ENCODE results near the gene EFCAB14.
"Not testable (repeated sequence)": the region's sequence is repeated elsewhere in the genome, so short reads cannot be mapped to it uniquely, and the experiment has no call there.

The EFCAB14 gene

GRCh38 chr1:46721686-46722205 lies 2.8 kb upstream of the EFCAB14 start:
- Histone ChIP-seq H3K4me3 (ENCODE audit: extremely low read depth, insufficient read depth, low read length, poor library complexity, severe bottlenecking) (no peak overlapping the region), H3K9me3 (ENCODE audit: control insufficient read depth, low read length) (no peaks in the 10 kb centered on the region), H3K36me3 (ENCODE audit: control insufficient read depth, insufficient read depth, low read length) (peaks cover 7% of the 10 kb centered on the region), H3K27ac (ENCODE audit: low read depth, low read length, severe bottlenecking) (no peak overlapping the region), H3K4me1 (ENCODE audit: control insufficient read depth, insufficient read depth, low read length, poor library complexity, severe bottlenecking) (peaks cover 15% of the 10 kb centered on the region)
- WGBS, 2 experiments (ENCODE audit: insufficient coverage in 2 of 2), result 88 to 90% methylated on average over 1 to 3 of the region's 3 CpGs

- WGBS, 2 experiments (ENCODE audit: insufficient coverage in 2 of 2), result 83% methylated on average over 1 of the region's 1 CpG; no CpG with 5 or more reads in 1 of the 2 experiments
Measured at GRCh38 chr1:46721204-46721603, 2.3 kb upstream of the EFCAB14 start.

DNA sequence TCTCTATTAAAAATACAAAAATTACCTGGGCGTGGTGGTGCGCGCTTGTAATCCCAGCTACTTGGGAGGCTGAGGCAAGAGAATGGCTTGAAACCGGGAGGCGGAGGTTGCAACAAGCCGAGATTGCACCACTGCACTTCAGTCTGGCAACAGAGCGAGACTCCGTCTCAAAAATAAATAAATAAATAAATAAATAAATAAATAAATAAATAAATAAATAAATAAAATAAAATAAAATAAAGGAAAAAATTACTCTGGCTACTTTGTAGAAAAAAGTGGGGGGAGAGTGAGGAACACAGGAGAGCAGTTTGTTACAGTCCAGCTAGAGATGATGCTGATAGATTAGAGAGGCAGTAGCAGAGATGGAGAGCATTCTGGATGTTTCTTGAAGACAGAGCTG lies 1.4 kb upstream of the EFCAB14 start:
- H3K9me3 ChIP-seq (ENCODE audit: control insufficient read depth, low read length); H3K27ac ChIP-seq (ENCODE audit: low read depth, low read length, severe bottlenecking); H3K4me3 ChIP-seq (ENCODE audit: extremely low read depth, insufficient read depth, low read length, poor library complexity, severe bottlenecking): not testable (repeated sequence)
- 96 to 100% methylated on average over 5 of the region's 8 CpGs for WGBS, 2 experiments (ENCODE audit: insufficient coverage in 2 of 2)
- H3K36me3 ChIP-seq (ENCODE audit: control insufficient read depth, insufficient read depth, low read length), result peaks cover 21% of the 10 kb centered on the region
- peaks cover 15% of the 10 kb centered on the region for H3K4me1 ChIP-seq (ENCODE audit: control insufficient read depth, insufficient read depth, low read length, poor library complexity, severe bottlenecking)

More at GRCh38 chr1:46721204-46721603, 2.3 kb upstream of the EFCAB14 start:
- H3K36me3 ChIP-seq (ENCODE audit: control insufficient read depth, insufficient read depth, low read length), result peaks cover 12% of the 10 kb centered on the region
- H3K4me1 ChIP-seq (ENCODE audit: control insufficient read depth, insufficient read depth, low read length, poor library complexity, severe bottlenecking), result peaks cover 15% of the 10 kb centered on the region
- no peaks in the 10 kb centered on the region for H3K9me3 ChIP-seq (ENCODE audit: control insufficient read depth, low read length)
- H3K4me3 ChIP-seq (ENCODE audit: extremely low read depth, insufficient read depth, low read length, poor library complexity, severe bottlenecking), result no peak overlapping the region
- no peak overlapping the region for H3K27ac ChIP-seq (ENCODE audit: low read depth, low read length, severe bottlenecking)

DNA sequence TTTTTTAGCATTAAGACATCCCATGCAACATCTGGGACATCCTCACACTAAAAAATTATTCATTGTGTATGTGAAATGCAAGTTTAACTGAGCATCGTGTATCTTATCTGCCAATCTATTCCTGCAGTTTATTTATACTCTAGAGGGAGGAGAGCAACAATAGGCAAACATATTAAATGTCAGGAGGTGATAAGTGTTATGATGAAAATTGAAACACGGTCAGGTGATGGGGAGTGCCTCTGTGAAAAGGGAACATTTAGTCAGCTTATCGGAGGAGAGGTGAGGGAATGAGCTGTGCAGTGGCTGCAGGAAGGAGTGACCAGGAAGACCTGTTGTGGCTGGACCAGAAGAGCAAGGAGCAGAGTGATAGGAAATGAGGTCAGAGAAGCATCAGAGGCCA lies 775 bp upstream of the EFCAB14 start:
- Histone ChIP-seq H3K4me1 (ENCODE audit: control insufficient read depth, insufficient read depth, low read length, poor library complexity, severe bottlenecking) (peaks cover 15% of the 10 kb centered on the region), H3K4me3 (ENCODE audit: extremely low read depth, insufficient read depth, low read length, poor library complexity, severe bottlenecking) (peak overlapping the region; percentile 92), H3K36me3 (ENCODE audit: control insufficient read depth, insufficient read depth, low read length) (peaks cover 27% of the 10 kb centered on the region), H3K27ac (ENCODE audit: low read depth, low read length, severe bottlenecking) (no peak overlapping the region), H3K9me3 (ENCODE audit: control insufficient read depth, low read length) (no peaks in the 10 kb centered on the region)
- 63 to 71% methylated on average over 2 to 3 of the region's 3 CpGs for WGBS, 2 experiments (ENCODE audit: insufficient coverage in 2 of 2)

DNA sequence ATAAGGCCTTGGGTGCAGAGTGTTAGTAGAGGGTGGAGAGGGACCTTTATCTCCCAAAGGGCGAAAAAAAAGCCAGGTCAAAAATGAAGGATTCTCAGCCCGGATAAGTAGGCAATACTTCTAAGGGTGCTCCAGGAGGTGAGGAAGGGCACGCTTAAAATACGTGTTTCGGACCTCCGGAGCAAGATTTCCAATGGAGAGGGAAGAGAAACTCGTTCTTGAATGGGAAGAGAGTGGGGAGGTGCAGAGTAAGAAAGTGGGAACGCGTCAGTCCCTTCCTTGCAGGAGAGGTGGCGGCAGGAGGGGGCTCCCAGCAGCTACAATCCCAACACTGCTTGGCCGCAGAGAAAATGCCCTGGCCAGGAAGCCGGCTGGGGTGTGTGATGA lies 581 bp downstream of the EFCAB14 start:
- H3K4me1 ChIP-seq (ENCODE audit: control insufficient read depth, insufficient read depth, low read length, poor library complexity, severe bottlenecking), result peaks cover 15% of the 10 kb centered on the region
- WGBS, 2 experiments (ENCODE audit: insufficient coverage in 2 of 2), result 4 to 7% methylated on average over 10 to 11 of the region's 12 CpGs
- no peaks in the 10 kb centered on the region for H3K9me3 ChIP-seq (ENCODE audit: control insufficient read depth, low read length)
- H3K4me3 ChIP-seq (ENCODE audit: extremely low read depth, insufficient read depth, low read length, poor library complexity, severe bottlenecking), result peak overlapping the region; percentile 92
- peak overlapping the region; percentile 41 for H3K27ac ChIP-seq (ENCODE audit: low read depth, low read length, severe bottlenecking)
- H3K36me3 ChIP-seq (ENCODE audit: control insufficient read depth, insufficient read depth, low read length), result peaks cover 41% of the 10 kb centered on the region

DNA sequence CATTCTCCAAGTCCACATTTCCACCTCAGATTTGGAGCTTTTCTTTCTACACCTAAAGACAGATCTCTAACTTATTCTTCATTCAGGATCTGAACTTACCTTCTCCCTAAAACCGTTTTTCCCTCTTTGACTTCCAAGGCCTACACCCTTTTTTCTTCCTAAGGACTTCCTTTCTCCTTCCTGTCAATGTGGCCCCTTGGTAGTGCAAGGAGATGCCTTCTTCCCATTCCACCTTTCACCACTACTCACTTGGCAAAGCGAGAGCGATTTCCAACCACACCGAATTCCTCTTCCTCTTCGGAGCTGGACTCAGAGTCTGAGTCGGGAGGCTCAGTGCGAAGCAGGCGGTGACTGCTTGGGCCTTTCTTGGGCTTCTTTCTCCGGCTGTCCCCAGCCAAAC lies 1.3 kb downstream of the EFCAB14 start:
- H3K4me3 ChIP-seq (ENCODE audit: extremely low read depth, insufficient read depth, low read length, poor library complexity, severe bottlenecking), result peak overlapping the region; percentile 92
- H3K4me1 ChIP-seq (ENCODE audit: control insufficient read depth, insufficient read depth, low read length, poor library complexity, severe bottlenecking), result peaks cover 15% of the 10 kb centered on the region
- 78 to 88% methylated on average over 8 to 9 of the region's 9 CpGs for WGBS, 2 experiments (ENCODE audit: insufficient coverage in 2 of 2)
- no peak overlapping the region for H3K27ac ChIP-seq (ENCODE audit: low read depth, low read length, severe bottlenecking)
- H3K36me3 ChIP-seq (ENCODE audit: control insufficient read depth, insufficient read depth, low read length), result peaks cover 48% of the 10 kb centered on the region
- H3K9me3 ChIP-seq (ENCODE audit: control insufficient read depth, low read length), result no peaks in the 10 kb centered on the region

DNA sequence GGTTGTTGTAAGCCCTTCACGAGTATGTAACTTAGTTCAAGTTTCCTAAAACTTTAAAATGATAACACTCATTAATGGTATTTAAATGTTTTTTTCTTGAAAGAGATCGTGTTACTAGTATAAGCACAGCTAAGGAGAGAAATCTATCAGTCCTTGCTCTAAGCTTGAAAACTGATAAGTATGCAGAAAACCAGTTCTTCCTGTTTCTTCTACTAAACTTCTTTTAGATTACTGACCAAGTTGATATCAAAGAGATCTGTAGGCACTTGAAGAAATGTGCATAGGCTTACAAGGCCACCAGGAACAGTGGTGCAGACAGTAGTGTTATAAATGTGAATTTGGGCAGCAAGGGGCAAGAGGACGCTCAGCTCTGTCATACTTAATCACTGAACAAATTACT lies 3.9 kb downstream of the EFCAB14 start:
- peaks cover 15% of the 10 kb centered on the region for H3K4me1 ChIP-seq (ENCODE audit: control insufficient read depth, insufficient read depth, low read length, poor library complexity, severe bottlenecking)
- no CpG with 5 or more reads among the region's 3 CpGs for WGBS, 2 experiments (ENCODE audit: insufficient coverage in 2 of 2)
- H3K9me3 ChIP-seq (ENCODE audit: control insufficient read depth, low read length), result no peaks in the 10 kb centered on the region
- H3K4me3 ChIP-seq (ENCODE audit: extremely low read depth, insufficient read depth, low read length, poor library complexity, severe bottlenecking), result no peak overlapping the region
- H3K27ac ChIP-seq (ENCODE audit: low read depth, low read length, severe bottlenecking), result no peak overlapping the region
- peaks cover 71% of the 10 kb centered on the region for H3K36me3 ChIP-seq (ENCODE audit: control insufficient read depth, insufficient read depth, low read length)

DNA sequence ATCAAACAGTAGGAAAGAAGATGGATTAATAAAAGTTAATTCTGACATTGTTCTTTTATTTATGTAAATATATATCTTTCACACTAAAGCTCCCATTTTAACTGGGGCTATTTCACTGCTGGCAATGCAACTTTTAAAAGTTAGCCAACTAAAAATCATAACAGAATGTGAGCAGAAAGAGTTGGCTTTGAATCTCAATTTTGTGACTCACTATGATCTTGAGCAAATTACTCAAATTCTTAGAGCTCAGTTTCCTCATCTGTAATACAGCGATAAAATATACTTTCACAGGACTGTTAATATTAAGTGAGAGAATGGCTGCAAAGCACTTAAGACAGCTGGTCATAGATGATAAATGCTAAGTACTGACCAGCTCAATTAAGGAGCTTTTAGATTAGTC lies 10.8 kb downstream of the EFCAB14 start:
- Histone ChIP-seq H3K36me3 (ENCODE audit: control insufficient read depth, insufficient read depth, low read length) (peaks cover 87% of the 10 kb centered on the region), H3K27ac (ENCODE audit: low read depth, low read length, severe bottlenecking) (no peak overlapping the region), H3K4me3 (ENCODE audit: extremely low read depth, insufficient read depth, low read length, poor library complexity, severe bottlenecking) (no peak overlapping the region), H3K4me1 (ENCODE audit: control insufficient read depth, insufficient read depth, low read length, poor library complexity, severe bottlenecking) (no peaks in the 10 kb centered on the region), H3K9me3 (ENCODE audit: control insufficient read depth, low read length) (no peaks in the 10 kb centered on the region)
- no CpG with 5 or more reads among the region's 1 CpG for WGBS, 2 experiments (ENCODE audit: insufficient coverage in 2 of 2)

DNA sequence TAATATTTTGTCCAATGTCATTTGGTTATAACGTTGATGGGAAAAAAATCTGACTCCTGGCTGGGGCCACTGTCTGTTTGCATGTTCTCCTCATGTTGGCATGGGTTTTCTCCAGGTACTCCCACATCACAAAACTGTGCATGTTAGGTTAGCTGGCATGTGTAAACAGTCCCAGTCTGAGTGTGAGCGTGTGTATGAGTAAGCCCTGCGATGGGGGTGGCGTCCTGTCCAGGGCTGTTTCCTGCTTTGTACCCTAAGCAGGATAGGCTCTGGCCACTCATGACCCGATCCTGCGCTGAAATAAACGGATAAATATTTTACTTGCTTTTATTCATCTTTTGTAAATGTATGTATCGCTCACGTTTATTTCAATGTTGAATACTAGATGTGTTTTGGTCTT lies 13.5 kb downstream of the EFCAB14 start:
- Histone ChIP-seq H3K4me1 (ENCODE audit: control insufficient read depth, insufficient read depth, low read length, poor library complexity, severe bottlenecking) (no peaks in the 10 kb centered on the region), H3K36me3 (ENCODE audit: control insufficient read depth, insufficient read depth, low read length) (peaks cover 85% of the 10 kb centered on the region), H3K27ac (ENCODE audit: low read depth, low read length, severe bottlenecking) (no peak overlapping the region), H3K9me3 (ENCODE audit: control insufficient read depth, low read length) (no peaks in the 10 kb centered on the region), H3K4me3 (ENCODE audit: extremely low read depth, insufficient read depth, low read length, poor library complexity, severe bottlenecking) (no peak overlapping the region)
- 91 to 94% methylated on average over 5 to 9 of the region's 9 CpGs for WGBS, 2 experiments (ENCODE audit: insufficient coverage in 2 of 2)

DNA sequence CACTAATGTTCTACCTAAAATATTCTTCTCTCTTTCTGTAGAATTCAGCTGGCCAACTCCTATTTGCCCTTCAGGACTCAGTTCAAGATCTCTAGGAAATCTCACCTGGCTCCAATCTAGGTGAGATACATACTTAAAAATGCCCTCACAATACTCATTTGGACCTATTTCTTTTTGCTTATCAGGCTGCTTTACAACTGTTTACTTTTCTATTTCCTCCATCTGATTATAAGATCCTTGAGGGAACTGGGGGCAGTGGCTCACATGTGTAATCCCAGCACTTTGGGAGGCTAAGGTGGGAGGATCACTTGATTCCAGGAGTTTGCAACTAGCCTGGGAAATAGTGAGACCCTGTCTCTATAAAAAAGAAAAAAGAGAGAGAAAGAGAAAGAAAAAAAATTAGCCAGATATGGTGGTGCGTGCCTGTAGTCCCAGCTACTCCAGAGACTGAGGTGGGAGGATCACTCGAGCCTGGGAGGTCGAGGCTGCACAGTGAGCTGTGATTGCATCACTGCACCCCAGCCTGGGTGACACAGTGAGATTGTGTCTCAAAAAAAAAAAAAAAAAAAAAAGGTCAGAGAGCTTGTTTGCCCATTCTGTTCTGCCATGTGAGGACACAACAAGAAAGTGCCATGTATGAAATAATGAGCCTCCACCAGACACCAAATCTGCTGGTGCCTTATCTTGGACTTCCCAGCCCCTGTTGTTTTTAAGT lies 14.8 kb downstream of the EFCAB14 start:
- H3K4me3 ChIP-seq (ENCODE audit: extremely low read depth, insufficient read depth, low read length, poor library complexity, severe bottlenecking), result no peak overlapping the region
- peaks cover 75% of the 10 kb centered on the region for H3K36me3 ChIP-seq (ENCODE audit: control insufficient read depth, insufficient read depth, low read length)
- 96 to 100% methylated on average over 1 to 3 of the region's 3 CpGs for WGBS, 2 experiments (ENCODE audit: insufficient coverage in 2 of 2)
- no peaks in the 10 kb centered on the region for H3K9me3 ChIP-seq (ENCODE audit: control insufficient read depth, low read length)
- no peaks in the 10 kb centered on the region for H3K4me1 ChIP-seq (ENCODE audit: control insufficient read depth, insufficient read depth, low read length, poor library complexity, severe bottlenecking)
- no peak overlapping the region for H3K27ac ChIP-seq (ENCODE audit: low read depth, low read length, severe bottlenecking)

- Histone ChIP-seq H3K4me1 (ENCODE audit: control insufficient read depth, insufficient read depth, low read length, poor library complexity, severe bottlenecking) (no peaks in the 10 kb centered on the region), H3K27ac (ENCODE audit: low read depth, low read length, severe bottlenecking) (no peak overlapping the region), H3K9me3 (ENCODE audit: control insufficient read depth, low read length) (no peaks in the 10 kb centered on the region), H3K4me3 (ENCODE audit: extremely low read depth, insufficient read depth, low read length, poor library complexity, severe bottlenecking) (no peak overlapping the region), H3K36me3 (ENCODE audit: control insufficient read depth, insufficient read depth, low read length) (peaks cover 68% of the 10 kb centered on the region)
- WGBS, 2 experiments (ENCODE audit: insufficient coverage in 2 of 2), result 41 to 67% methylated on average over 1 to 2 of the region's 3 CpGs
Measured at GRCh38 chr1:46699666-46700065, 19.2 kb downstream of the EFCAB14 start.
